NCI-H460 (cell line): Measurements from ENCODE around the gene MTA1. TPM values are rescaled to one million over a fixed set of nuclear protein-coding genes. Genes with fewer than 3 reads are reported as not detected.

Experiments
- DNase-seq: peaks from one replicate; pipeline ENCODE4 v3.0.0-alpha.2; 2016; ENCODE audit warnings: low read depth; ENCODE audit errors: extremely low read depth
- total RNA-seq: library from RNA; depleted of rRNA; stranded (reverse); fragments of >200 nt; shearing (Covaris generic); gene quantifications from 2 replicates; pipeline ENCODE4 v1.2.3, GENCODE V29; 2014

Gene MTA1
- total RNA-seq, 1 experiment from 2014 or later, result 77.9 TPM

- no peak for DNase-seq
Measured at GRCh38 chr14:105456736-105457617, 37.4 kb downstream of the MTA1 start.

GRCh38 chr14:105458010-105458409, 38.4 kb downstream of the MTA1 start:
- DNase-seq, result no peak

DNA sequence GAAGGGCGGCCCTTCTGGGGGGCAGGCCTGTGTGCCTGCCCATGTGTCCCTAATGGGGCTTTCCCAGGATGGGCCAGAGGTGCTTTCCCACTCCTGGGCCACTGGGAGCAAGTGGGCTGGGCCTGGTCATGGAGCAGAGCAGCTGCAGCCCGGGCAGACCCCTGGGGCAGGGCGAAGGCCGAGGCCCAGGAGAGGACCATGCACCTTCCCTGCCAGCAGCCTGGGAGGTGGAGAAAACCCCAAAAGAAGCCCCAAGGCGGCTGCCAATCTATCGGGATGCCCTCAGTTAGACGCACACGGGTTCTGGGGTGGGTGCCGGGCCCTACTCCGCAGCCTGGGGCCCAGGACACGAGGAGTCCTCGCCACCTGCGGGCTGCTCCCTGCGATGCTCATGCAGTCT, 38.9 kb downstream of the MTA1 start:
- DNase-seq, result no peak

- no peak for DNase-seq
Measured at GRCh38 chr14:105460116-105460515, 40.5 kb downstream of the MTA1 start.

- no peak for DNase-seq
Measured at GRCh38 chr14:105460616-105461015, 41.0 kb downstream of the MTA1 start.

- no peak for DNase-seq
Measured at GRCh38 chr14:105461903-105462302, 42.3 kb downstream of the MTA1 start.

DNA sequence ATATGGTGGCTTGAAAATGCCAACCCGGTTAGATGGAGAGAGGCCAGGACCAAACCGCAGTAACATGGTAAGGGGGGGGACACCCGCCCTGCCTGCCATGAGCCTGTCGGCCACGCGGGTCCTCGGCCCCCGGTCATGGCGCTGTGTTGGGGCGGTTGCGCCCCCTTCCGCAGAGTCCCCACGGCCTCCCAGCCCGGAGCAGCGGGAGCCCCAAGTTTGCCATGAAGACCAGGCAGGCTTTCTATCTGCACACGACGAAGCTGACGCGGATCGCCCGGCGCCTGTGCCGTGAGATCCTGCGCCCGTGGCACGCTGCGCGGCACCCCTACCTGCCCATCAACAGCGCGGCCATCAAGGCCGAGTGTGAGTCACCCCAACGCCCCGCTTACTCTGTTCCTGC, 44.9 kb downstream of the MTA1 start:
- no peak for DNase-seq

- DNase-seq, result no peak
Measured at GRCh38 chr14:105465209-105466031, 45.8 kb downstream of the MTA1 start.

- no peak for DNase-seq
Measured at GRCh38 chr14:105466531-105467248, 47.1 kb downstream of the MTA1 start.

- DNase-seq, result no peak
Measured at GRCh38 chr14:105467249-105467941, 47.8 kb downstream of the MTA1 start.

DNA sequence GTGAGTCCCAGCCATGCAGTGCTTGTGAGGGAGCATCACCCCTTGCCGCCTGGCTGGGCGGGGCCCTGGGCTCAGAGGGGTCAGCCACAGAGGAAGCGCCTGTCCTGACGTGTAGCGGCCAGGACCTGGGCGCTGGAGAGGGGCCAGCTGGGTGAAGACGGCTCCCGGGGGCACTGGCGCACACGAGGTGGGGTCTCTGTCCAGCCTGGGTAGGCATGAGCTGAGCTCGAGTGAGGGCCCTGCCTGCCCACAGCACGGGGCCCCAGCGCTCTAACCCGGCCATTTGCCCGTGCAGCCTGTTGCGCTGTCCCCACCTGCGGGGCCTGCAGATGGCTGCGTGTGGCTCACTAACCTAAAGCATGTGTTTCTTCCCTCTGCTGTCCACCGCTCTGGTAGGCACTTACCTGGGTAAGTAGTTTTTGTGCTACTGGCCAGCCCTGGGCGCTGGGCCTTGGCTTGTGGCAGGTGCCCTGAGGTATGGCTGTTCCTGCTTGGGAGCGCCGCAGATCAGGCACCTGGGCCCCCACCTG, 48.4 kb downstream of the MTA1 start:
- DNase-seq, result no peak

DNA sequence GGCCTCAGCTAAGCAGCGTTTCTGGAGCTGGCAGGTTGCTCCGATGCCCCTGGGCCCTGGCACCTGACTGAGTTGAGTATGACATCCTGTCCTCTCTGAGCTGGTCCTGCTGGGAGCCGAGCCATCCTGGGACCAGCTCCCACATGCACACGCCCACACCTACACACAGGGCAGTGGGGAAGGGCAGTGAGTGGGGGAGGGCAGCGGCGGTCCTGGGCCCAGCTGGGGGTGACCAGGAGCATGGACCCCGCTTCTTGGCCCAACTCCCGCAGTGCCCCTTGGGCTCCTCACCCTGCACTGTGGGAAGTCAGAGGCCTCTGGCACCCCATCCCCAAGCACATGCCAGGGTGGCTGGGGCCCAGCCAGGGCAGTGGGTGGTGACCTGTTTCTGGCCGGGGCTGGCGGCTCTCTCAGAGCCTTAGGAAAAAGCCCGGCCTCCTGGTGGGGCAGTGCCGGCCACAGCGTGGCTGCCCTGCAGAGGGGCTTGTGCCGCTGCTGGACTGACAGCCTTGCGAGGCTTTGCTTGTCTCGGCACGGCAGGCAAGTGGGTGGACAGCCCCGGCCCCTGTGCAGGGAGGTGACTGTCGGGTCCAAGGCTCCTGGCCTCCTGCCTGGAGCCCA, 49.1 kb downstream of the MTA1 start:
- no peak for DNase-seq

DNA sequence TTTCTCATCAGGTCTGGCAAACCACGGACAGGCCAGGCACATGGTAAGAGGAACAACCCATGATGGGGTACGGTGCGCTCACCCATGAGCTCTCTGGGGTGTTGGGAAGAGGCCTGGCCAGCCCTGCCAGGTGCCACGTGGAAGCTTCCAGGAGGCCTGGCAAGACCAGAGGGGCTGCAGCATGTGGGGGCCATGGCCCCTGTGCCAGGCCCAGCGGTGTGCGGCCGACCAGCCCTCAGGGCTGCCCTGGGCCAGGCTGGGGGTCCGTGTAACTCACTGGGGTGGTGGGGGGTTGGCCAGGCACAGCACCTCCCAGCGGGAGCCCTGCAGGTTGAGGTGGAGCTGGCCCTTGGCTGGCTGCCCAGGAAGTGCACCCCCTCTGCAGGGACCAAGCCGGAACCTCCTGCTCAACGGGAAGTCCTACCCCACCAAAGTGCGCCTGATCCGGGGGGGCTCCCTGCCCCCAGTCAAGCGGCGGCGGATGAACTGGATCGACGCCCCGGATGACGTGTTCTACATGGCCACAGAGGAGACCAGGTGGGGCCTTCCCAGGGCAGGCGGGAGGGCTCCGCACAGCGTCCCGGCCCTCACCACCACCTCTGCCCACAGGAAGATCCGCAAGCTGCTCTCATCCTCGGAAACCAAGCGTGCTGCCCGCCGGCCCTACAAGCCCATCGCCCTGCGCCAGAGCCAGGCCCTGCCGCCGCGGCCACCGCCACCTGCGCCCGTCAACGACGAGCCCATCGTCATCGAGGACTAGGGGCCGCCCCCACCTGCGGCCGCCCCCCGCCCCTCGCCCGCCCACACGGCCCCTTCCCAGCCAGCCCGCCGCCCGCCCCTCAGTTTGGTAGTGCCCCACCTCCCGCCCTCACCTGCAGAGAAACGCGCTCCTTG, 50.1 kb downstream of the MTA1 start:
- no peak for DNase-seq

DNA sequence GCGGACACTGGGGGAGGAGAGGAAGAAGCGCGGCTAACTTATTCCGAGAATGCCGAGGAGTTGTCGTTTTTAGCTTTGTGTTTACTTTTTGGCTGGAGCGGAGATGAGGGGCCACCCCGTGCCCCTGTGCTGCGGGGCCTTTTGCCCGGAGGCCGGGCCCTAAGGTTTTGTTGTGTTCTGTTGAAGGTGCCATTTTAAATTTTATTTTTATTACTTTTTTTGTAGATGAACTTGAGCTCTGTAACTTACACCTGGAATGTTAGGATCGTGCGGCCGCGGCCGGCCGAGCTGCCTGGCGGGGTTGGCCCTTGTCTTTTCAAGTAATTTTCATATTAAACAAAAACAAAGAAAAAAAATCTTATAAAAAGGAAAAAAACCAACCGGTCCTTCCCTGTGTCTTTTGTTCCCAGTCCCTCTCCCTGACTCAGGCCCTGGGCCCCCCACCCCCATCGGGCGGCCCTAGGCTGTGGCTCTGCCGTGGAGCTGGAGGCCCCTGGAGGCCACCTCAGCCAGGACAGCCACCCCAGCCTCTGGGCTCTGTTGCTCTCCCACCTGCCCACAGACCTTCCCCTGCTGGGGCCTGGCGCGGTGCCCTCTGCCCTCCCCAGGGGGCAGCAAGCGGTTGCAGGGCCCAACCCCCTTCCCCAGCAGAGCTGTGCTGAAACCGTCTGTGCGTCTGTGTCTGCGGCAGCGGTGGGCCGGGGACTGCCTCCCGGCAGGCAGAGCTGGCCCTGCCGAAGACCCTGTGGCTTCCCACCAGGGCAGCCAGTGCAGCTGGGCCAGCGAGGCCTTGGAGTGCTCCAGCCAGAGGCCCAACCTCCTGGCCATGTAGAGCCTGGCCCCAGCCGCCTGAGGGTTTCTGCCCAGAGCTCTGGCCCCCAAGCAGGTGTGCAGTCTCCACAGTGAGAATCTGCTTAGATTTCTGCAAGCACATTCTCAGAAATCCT, 51.0 kb downstream of the MTA1 start:
- DNase-seq, result no peak

DNA sequence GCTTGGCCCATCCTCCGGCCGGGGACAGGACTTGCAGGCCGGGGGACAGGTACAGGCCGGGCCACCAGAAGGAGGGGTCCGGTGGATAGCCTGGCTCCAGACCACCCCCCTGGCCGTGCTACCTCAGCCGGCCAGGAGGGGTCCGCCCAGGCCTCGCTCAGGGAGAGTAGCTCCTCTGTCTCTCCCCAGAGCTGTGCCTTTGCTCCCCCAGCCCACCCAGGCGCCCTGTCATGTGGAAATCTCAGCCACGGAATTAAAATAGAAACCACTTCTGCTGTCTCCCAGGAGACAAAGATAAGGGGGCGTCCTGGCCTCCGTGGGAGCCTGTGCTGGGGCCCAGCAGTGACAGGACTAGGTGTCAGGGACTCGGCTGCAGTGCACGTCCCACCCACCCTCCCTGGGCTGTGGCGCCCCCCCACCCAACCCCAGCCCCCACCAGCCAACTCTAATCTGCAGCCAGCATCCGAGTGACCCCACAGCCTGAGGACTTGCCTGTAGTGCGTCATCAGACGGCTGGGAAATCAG, 51.7 kb downstream of the MTA1 start:
- no peak for DNase-seq

- no peak for DNase-seq
Measured at GRCh38 chr14:105471823-105472485, 52.3 kb downstream of the MTA1 start.

DNA sequence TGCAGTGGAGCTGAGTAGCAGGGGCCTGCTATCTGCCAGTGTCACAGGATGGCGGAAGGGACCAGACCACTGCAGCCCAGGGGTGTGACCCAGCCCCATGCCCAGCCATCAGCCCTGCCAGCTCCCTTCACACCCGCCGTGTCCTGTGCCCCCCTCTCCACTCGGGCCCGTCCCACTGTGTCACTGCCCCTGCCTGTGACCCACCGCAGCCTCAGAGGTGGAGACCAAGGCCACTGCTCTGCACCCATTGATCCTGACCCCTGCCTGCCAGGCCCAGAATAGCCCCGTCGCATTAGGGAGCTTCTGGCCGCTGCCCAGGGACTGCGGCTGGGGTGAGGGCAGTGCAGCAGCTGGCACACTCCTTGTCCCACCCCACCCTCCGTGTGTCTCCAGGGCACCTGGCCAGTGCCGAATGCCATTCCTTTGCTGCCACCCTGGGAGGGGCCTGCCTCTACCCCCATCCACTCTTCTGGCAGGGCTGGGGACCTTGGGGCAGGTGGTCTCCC, 52.9 kb downstream of the MTA1 start:
- DNase-seq, result no peak
